Smooth muscle cell (in vitro differentiated cells): ENCODE measurements around the gene ENC1. TPM values are rescaled to one million over a fixed set of nuclear protein-coding genes. Genes with fewer than 3 reads are reported as not detected.

ENCODE experiments used
- DNase-seq: peaks from one replicate; lab custom pipeline; 2025; ENCODE audit not compliant: unreplicated experiment; lab: John Stamatoyannopoulos, UW
- H2AFZ ChIP-seq: fragments of 200-600 bp; sonication (generic); 2 replicates; pipeline ENCODE4 v1.6.0; 2016; ENCODE audit warnings: antibody characterized with exemption, low read depth, mild to moderate bottlenecking
- H3F3A ChIP-seq: fragments of 200-600 bp; sonication (generic); 2 replicates; pipeline ENCODE4 v1.6.0; 2017; ENCODE audit warnings: antibody characterized with exemption, low read depth
- H3K27ac ChIP-seq: fragments of 200-600 bp; sonication (generic); 2 replicates; pipeline ENCODE4 v1.5.1; 2016; ENCODE audit warnings: low read depth, mild to moderate bottlenecking
- H3K27me3 ChIP-seq: fragments of 200-600 bp; sonication (generic); 2 replicates; pipeline ENCODE4 v1.6.1; 2016; ENCODE audit warnings: low read depth, mild to moderate bottlenecking
- H3K36me3 ChIP-seq: fragments of 200-600 bp; sonication (generic); 2 replicates; pipeline ENCODE4 v1.5.1; 2016; ENCODE audit warnings: low read depth
- H3K4me1 ChIP-seq: fragments of 200-600 bp; sonication (generic); 2 replicates; pipeline ENCODE4 v1.5.1; 2016; ENCODE audit warnings: low read depth
- H3K4me2 ChIP-seq: fragments of 200-600 bp; sonication (generic); 2 replicates; pipeline ENCODE4 v1.6.0; 2016; ENCODE audit warnings: mild to moderate bottlenecking
- H3K4me3 ChIP-seq: fragments of 200-600 bp; sonication (generic); 2 replicates; pipeline ENCODE4 v1.5.1; 2016; ENCODE audit warnings: mild to moderate bottlenecking
- H3K79me2 ChIP-seq: fragments of 200-600 bp; sonication (generic); 2 replicates; pipeline ENCODE4 v1.6.0; 2016; ENCODE audit warnings: low read depth, mild to moderate bottlenecking
- H3K9ac ChIP-seq: fragments of 200-600 bp; sonication (generic); 2 replicates; pipeline ENCODE4 v1.6.0; 2016; ENCODE audit warnings: low read depth
- H3K9me3 ChIP-seq: fragments of 200-600 bp; sonication (generic); replicated peaks from 2 replicates; pipeline ENCODE4 v1.5.1; 2016; ENCODE audit warnings: low read depth
- H4K20me1 ChIP-seq: fragments of 200-600 bp; sonication (generic); 2 replicates; pipeline ENCODE4 v1.6.0; 2016; ENCODE audit warnings: low read depth
- WGBS: methylation state at CpG from one replicate; pipeline ENCODE4 v1.1.7; 2016; ENCODE audit warnings: low lambda C conversion rate; 5-methylcytosine and 5-hydroxymethylcytosine counted together
- polyA plus RNA-seq: library from polyadenylated mRNA; unstranded; fragments of >200 nt; fragmentation: Nextera tagmentation; extraction: Ambion mirVana; gene quantifications from 2 replicates; pipeline ENCODE4 v1.2.1, GENCODE V29; 2016
- total RNA-seq: library from RNA; depleted of rRNA; stranded (reverse); fragments of >200 nt; gene quantifications from 2 replicates; pipeline ENCODE4 v1.2.3, GENCODE V29; 2014
- TF ChIP-seq, protein P1 (sequence below): fragments of 200-600 bp; sonication (generic); IDR thresholded peaks from 2 replicates; pipeline ENCODE4 v1.5.1; 2017; ENCODE audit warnings: borderline replicate concordance, mild to moderate bottlenecking, antibody characterized with exemption; ENCODE audit not compliant: insufficient read depth, poor library complexity, severe bottlenecking

ENC1 gene
- total and polyA plus RNA-seq, 2 experiments from 2014 or later: 17.4 to 110 TPM

- Histone ChIP-seq H3K79me2 (peaks cover 34% of the 10 kb centered on the region), H3K27me3 (no peaks in the 10 kb centered on the region), H3K9ac (peak overlapping the region; percentile 17), H3K27ac (peak overlapping the region; percentile 94), H3K4me2 (peak overlapping the region; percentile 90), H3K4me1 (peaks cover 44% of the 10 kb centered on the region), H2AFZ (peak overlapping the region; percentile 50), H3F3A (peaks cover 28% of the 10 kb centered on the region), H3K9me3 (no peaks in the 10 kb centered on the region), H3K4me3 (peak overlapping the region; percentile 72), H3K36me3 (no peaks in the 10 kb centered on the region), H4K20me1 (peaks cover 29% of the 10 kb centered on the region)
- 7% methylated on average over 28 of the region's 28 CpGs for WGBS
- TF ChIP-seq, protein P1, sequence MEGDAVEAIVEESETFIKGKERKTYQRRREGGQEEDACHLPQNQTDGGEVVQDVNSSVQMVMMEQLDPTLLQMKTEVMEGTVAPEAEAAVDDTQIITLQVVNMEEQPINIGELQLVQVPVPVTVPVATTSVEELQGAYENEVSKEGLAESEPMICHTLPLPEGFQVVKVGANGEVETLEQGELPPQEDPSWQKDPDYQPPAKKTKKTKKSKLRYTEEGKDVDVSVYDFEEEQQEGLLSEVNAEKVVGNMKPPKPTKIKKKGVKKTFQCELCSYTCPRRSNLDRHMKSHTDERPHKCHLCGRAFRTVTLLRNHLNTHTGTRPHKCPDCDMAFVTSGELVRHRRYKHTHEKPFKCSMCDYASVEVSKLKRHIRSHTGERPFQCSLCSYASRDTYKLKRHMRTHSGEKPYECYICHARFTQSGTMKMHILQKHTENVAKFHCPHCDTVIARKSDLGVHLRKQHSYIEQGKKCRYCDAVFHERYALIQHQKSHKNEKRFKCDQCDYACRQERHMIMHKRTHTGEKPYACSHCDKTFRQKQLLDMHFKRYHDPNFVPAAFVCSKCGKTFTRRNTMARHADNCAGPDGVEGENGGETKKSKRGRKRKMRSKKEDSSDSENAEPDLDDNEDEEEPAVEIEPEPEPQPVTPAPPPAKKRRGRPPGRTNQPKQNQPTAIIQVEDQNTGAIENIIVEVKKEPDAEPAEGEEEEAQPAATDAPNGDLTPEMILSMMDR: peak; percentile 53
- DNase-seq: peak; percentile 9
These were observed 1.4 kb upstream of the ENC1 start for GRCh38 chr5:74641735-74642542.

DNA sequence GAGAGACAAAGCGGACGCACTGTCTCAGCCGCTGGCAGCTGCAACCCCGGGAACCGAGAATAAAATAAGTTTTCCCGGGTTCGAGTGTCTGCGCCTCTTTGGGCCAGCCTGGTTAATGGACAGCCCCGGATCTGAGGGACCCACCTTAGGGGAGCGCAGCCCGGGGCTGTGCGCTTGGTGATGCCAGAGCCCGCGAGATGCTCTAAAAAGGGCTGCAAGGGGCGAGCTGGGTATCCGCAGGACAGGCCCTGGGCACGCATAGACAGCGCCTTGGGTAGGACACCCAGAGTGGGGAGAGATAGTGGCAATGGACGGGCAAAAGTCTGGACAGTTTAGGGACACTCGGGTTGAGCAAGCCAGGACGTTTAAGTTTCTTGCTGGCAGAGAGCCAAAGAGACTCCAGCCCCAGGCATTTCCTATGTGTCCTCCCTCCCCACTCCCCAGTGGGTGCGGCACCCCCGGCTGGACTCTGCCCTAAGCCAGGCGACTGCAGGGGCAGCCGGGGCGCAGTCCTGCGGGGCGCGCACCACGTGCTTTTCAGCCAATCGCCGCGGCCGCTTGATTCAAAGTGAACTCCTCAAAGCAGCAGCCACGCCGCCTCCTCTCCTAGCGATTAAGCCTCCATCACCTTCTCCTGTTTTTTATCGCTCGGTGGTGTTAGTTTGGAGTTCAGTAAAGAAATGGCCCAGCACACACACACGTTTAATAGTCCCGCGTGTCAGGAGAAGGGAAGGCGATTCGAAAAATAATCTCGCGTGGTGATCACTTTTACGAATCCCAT lies 616 bp upstream of the ENC1 start:
- TF ChIP-seq, protein P1: no peak
- H3K9ac ChIP-seq: peak overlapping the region; percentile 76
- 2% methylated on average over 47 of the region's 47 CpGs for WGBS

DNA sequence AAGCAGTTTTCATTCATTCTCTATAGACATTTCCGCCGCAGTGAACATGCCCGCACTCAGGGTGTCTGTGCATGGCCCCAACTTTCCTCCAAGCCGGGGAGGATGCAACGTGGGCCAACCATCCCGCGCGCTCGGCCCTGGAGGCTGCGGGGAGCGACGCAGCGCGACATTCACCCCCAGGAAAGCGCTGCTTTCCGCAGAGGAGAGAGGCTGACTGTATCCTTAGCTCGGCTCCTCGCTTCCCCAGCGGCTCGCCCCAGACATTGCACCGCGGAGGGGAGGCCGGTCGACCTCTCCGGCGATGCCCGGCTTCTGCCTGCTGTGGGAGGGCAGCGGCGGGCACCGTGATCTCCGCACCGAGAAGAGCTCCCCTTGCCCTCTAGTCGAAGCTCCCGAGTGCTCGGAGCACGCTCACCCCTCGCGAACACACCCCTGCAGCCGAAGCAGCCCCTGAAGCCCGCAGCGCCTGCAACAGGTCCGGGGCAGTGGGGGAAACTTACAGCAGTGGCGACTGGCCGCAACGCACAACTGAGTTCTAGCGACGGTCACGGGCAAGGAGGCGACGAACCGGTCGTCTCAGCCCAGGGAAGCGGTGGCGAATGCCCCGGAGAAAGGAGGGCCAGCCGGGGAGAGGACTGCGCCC lies 600 bp downstream of the ENC1 start:
- peaks cover 54% of the 10 kb centered on the region for H3K79me2 ChIP-seq
- WGBS: 1% methylated on average over 54 of the region's 57 CpGs

More for the DNA sequence above, 616 bp upstream of the ENC1 start:
- H3K4me3 ChIP-seq: peak overlapping the region; percentile 72
- peak overlapping the region; percentile 90 for H3K4me2 ChIP-seq
- H3K27ac ChIP-seq: peak overlapping the region; percentile 94
- H3K27me3 ChIP-seq: no peaks in the 10 kb centered on the region
- peaks cover 42% of the 10 kb centered on the region for H3K79me2 ChIP-seq
- H3K4me1 ChIP-seq: peaks cover 49% of the 10 kb centered on the region
- no peaks in the 10 kb centered on the region for H3K36me3 ChIP-seq
- H2AFZ ChIP-seq: peak overlapping the region; percentile 50
- peak; percentile 33 for DNase-seq
- H4K20me1 ChIP-seq: peaks cover 37% of the 10 kb centered on the region
- H3F3A ChIP-seq: peaks cover 30% of the 10 kb centered on the region
- H3K9me3 ChIP-seq: no peaks in the 10 kb centered on the region

More for the DNA sequence above, 600 bp downstream of the ENC1 start:
- H3K4me1 ChIP-seq: peaks cover 49% of the 10 kb centered on the region
- no peaks in the 10 kb centered on the region for H3K36me3 ChIP-seq
- TF ChIP-seq, protein P1: no peak
- peak overlapping the region; percentile 94 for H3K27ac ChIP-seq
- H3K4me3 ChIP-seq: peak overlapping the region; percentile 72
- H2AFZ ChIP-seq: peak overlapping the region; percentile 50
- H3F3A ChIP-seq: peaks cover 30% of the 10 kb centered on the region
- H3K27me3 ChIP-seq: no peaks in the 10 kb centered on the region
- DNase-seq: peak; percentile 68
- peak overlapping the region; percentile 76 for H3K9ac ChIP-seq
- H3K4me2 ChIP-seq: peak overlapping the region; percentile 90
- H3K9me3 ChIP-seq: no peaks in the 10 kb centered on the region
- H4K20me1 ChIP-seq: peaks cover 49% of the 10 kb centered on the region
